Measurements from ENCODE around the gene ELMOD3.
"Not testable (repeated sequence)": the region's sequence is repeated elsewhere in the genome, so short reads cannot be mapped to it uniquely, and the experiment has no call there.

ELMOD3 gene

DNA sequence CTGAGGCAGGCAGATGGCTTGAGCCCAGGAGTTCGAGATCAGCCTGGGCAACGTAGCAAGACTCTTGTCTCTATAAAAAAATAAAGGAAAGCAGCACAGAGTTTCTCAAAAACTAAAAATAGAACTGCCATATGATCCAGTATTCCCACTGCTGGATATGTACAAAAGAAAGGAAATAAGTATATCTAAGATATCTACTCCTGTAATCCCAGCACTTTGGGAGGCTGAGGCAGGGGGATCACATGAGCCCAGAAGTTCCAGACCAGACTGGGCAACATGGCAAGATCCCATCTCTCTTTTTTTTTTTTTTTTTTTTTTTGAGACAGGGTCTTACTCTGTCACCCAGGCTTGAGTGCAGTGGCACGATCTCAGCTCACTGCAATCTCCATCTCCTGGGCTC is 24.9 kb upstream of the ELMOD3 start:
- DNase-seq = not testable (repeated sequence)

DNA sequence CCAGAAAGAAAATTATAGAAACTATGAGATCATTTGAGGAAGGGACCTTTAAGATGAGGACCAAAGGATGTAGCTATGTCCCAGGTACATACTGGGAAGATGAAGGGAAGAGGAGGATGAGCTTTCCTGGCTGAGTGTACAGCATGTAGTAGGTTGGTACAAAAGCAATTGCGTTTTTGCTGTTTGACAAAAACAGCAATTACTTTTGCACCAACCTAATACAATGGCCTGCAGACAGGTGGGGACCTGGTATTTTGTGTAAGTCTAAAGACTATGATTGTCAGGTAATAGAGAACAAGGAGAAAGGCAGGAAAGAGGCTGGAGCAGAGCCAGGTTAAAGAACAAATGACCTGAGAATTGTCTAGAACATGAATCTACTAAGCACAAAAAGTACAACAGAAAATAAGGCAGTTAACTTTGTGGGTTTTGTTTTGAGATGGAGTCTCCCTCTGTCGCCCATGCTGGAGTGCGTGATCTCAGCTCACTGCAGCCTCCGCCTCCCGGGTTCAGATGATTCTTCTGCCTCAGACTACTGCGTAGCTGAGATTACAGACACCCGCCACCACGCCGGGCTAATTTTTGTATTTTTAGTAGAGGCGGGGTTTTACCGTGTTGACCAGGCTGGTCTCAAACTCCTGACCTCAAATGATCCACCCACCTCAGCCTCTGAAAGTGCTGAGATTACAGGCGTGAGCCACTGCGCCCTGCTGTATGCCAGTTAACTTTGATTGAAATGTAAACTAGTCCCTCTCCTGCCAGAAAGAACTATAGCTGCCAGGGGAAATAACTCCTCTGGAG is 23.5 kb upstream of the ELMOD3 start:
- DNase-seq = no peak

DNA sequence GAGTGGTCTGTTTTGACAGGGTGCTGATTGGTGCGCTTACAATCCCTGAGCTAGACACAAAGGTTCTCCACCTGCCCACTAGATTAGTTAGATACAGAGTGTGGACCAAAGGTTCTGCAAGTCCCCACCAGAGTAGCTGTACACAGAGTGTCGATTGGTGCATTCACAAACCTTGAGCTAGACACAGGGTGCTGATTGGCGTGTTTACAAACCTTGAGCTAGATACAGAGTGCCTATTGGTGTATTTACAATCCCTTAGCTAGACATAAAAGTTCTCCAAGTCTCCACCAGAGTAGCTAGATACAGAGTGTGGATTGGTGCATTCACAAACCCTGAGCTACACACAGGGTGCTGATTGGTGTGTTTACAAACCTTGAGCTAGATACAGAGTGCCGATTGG is 20.7 kb upstream of the ELMOD3 start:
- DNase-seq = not testable (repeated sequence)

DNA sequence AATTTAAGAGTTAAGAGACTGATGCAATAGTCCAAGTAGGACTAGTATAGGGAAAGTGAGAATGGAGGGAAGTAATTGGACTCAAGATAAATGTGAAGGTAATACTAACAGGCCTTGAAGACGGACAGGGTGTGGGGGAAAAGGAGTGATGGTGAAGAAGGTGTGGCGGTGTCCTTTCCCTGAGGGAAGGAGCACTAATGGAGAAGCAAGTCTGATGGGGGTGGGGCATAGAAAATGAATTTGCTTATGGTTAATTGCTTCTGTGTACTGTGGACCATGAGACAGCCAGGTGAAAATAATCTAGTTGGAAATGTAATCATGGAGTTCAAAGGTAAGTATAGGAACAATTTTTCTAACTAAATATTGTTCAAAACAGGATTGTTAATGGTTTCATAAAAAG is 19.6 kb upstream of the ELMOD3 start:
- DNase-seq = no peak

DNA sequence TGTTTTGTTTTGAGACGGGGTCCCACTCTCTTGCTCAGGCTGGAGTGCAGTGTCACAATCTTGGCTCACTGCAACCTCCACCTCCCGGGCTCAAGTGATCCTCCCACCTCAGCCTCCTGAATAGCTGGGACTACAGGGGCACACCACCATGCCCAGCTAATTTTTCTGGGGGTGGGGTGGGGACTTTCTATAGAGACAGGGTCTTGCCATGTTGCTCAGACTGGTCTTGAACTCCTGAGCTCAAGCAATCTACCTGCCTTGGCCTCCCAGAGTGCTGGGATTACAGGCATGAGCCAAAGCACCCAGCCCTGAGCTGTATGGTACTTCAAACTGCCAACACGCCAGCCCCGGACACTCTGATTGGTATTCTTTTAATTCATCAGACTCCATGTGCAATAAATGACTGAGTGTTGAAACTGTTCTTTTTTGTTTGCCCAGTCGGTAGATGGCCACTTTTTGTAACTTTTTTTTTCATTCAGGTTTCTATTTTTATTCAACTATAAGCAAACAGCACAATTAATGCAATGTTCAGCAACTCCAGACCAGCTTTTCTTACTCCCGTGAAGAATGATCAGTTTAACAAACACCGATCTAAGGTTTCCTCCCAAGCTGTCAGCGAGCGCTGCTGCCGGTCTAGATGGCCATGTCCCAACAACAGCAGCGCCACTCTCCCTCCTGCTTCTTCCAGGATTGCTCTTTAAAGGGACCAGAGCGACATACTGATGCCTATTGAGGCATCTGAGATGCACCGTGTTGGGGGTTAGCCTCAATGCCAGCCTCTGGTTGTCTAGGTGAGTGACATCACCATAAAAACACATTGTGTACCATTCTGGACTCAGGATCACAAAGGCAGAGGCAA is 14.3 kb upstream of the ELMOD3 start:
- no peak for DNase-seq

DNA sequence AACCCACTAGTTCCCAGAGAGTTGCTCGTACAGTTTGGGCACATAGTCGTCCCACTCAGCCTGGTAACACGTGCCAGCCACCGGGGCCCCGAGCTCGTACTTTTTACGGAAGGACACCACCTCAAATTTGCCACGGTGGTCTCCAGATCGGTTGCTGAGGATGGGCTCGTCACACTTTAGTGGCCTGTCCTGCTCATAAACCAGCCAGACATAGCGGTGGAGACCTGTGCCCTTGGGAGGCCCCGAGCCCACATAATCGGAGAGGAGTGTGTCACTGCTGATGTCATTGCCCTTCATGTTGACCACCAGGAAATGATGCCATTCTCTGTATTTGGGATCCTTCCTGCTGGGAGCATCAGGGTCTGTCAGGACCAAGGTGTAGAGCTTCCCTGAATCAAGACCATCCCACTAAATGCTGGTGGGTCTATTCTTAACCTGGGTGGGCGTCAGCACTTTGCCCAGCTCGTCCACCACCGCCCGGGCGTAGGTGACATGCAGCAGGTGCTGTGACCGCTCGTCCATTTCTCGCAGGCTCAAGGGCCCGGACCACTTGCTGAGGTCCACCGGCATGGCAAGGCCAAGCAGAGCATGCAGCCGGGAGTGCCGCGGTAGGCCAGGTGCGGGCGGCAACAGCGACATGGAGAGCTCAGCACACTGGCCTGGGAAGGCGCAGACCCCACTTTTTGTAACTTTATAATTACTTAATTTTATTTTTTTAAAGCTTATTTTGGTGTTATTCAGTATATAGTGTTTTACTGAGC is 13.1 kb upstream of the ELMOD3 start:
- no peak for DNase-seq

DNA sequence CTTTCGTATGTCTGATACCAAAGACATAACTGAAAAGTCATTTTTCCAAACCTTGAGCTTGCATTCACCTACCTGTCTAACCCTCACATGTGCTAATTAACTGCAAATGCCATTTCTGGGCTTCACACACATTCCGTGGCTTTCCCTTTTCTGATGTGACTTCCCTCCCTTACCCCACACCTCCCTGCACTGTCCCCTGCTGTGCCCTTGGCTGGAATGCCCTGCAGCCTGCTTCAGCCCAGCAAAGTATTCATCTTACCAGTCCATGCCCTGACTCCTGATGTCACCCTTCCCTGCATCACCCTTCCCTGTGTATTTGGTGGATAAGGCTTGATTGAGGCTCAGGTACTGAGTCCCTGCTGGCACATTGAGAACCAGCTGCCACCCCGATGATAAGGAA is 12.4 kb upstream of the ELMOD3 start:
- no peak for DNase-seq

DNA sequence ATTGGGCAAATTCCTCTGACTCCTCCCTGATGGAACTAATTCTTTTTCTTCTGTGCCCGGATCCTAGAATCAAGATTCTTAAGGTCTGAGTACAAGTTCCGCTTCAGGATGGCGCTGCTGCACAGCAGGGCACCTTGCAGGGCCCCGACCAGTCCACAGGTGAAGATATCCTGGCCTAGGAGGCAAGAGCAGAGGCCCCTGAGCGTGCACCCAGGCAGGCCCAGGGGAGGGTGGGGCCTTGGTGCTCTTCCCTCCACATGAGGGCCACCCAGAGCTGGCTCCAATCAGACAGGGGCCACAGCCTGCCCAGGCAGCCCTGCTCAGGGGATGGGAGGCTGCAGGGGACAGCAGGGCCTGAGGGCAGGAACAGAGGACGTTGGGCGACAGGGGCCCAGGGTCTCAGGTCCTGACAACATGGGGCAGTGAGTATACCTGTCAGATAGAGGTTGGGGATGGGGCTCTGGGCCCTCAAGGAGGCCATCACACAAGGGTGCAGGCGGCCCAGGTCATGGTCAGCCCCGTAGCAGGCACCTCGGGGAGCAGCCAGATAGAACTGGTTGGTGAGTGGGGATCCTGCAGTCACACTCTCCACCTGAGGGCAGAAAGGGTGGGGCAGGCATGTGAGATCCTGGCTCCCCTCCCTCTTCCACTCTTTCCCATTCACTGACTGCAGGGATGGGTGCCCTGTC is 11.2 kb upstream of the ELMOD3 start:
- not testable (repeated sequence) for DNase-seq

GRCh38 chr2:85344356-85344954 is 10.1 kb upstream of the ELMOD3 start:
- no peak for DNase-seq

GRCh38 chr2:85347599-85347998 is 7.0 kb upstream of the ELMOD3 start:
- no peak for DNase-seq

DNA sequence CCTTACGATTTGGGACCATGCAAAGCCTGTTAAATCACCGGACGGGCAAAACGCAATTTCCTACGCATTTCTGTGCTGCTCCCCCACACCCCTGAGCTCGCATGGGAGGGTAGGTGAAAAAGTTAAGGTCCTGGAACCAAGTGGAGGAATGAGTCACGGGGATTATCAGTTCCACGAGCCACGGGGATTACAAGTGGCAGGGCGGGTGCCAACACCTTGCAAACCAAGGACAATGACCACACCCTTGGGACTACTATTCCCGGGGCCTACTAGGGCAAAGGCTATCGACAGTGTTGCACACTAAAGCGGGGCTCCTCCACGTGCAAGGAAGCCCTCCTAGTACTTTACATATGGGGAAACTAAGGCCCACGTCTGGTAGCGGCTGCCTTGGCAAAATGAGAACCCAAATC is 688 bp upstream of the ELMOD3 start:
- no peak for DNase-seq

DNA sequence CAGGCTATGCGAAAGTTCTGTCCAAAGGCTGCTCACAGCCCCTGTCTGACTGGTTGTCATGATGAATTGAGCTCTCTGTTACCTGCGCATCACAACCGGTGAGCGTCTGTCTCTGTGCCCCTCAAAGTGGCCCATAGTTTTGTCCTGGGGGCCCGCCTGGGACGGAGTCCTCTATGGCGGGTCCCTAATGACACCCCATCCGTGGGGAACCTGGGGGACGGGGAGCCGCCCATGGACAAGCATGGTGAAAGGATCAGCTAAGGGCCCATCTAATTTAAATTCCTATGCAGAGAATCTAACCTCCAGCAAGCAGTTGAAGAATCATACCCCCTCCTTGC is 473 bp downstream of the ELMOD3 start:
- DNase-seq = no peak

- DNase-seq = no peak
These were observed 952 bp downstream of the ELMOD3 start for GRCh38 chr2:85355521-85355920.

- DNase-seq = no peak
These were observed 1.6 kb downstream of the ELMOD3 start for GRCh38 chr2:85356186-85356585.

DNA sequence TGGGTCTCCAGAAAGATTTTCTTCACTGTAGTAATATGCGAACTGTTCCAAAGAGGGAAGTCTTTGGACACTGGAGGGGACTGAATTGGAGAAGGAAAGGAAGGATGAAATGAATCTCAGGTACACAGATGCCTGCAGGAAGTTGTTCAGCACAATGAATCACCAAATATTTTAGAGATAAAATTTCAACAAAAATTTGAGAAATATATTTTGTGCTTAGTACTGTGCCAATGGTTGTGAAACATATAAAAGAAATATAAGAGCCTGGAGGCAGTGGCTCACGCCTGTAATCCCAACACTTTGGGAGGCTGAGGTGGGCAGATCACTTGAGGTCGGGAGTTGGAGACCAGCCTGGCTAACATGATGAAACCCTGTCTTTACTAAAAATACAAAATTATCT is 3.2 kb downstream of the ELMOD3 start:
- no peak for DNase-seq

DNA sequence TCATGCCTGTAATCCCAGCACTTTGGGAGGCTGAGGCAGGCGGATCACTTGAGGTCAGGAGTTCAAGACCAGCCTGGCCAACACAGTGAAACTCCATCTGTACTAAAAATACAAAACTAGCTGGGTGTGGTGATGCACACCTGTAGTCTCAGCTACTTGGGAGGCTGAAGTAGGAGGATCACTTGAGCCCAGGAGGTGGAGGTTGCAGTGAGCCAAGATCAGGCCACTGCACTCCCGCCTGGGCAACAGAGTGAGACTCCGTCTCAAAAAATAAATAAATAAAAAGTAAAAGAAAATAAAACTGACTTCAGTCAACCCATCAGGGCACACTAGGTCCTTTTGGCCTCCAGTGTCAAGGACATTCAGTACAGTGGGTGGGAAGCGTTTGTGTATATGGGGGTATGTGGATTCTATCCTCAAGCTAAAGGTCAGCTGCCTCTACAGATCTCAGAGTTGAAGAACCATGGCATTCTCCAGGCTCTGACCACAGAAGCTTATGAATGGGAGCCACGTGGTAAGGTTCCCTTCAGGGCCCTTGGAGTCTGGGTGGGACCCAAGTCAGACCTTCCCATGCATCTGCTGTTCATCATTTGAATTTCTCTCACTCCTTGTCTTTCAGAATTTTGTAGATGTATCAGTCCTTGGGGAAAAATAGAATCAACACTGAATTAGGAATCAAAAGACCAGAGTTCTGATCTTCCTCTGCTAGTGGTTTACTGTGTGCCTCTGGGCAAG is 8.3 kb downstream of the ELMOD3 start:
- not testable (repeated sequence) for DNase-seq

DNA sequence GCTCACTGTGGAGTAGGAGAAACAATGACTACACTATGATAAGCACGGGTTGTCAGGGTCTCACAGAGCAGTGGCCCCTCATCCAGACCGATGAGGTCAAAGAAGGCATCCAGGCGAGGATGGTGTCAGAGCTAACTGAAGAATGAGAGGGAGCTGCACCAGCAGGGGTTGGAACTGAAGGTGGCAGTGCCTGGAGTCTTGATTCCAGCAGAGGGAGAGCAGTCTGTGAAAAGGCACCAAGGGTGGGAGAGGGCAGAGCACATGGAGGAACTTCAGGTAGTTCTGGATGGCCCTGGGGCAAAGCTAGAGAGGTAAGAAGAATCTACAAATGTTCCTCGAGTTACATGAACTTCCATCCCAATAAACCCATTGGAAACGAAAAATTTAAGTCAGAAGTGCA is 12.6 kb downstream of the ELMOD3 start:
- no peak for DNase-seq

GRCh38 chr2:85368921-85369320 is 14.4 kb downstream of the ELMOD3 start:
- DNase-seq = no peak

- DNase-seq = no peak
These were observed 14.9 kb downstream of the ELMOD3 start for GRCh38 chr2:85369500-85369899.

GRCh38 chr2:85371045-85371444 is 16.5 kb downstream of the ELMOD3 start:
- DNase-seq = no peak

DNA sequence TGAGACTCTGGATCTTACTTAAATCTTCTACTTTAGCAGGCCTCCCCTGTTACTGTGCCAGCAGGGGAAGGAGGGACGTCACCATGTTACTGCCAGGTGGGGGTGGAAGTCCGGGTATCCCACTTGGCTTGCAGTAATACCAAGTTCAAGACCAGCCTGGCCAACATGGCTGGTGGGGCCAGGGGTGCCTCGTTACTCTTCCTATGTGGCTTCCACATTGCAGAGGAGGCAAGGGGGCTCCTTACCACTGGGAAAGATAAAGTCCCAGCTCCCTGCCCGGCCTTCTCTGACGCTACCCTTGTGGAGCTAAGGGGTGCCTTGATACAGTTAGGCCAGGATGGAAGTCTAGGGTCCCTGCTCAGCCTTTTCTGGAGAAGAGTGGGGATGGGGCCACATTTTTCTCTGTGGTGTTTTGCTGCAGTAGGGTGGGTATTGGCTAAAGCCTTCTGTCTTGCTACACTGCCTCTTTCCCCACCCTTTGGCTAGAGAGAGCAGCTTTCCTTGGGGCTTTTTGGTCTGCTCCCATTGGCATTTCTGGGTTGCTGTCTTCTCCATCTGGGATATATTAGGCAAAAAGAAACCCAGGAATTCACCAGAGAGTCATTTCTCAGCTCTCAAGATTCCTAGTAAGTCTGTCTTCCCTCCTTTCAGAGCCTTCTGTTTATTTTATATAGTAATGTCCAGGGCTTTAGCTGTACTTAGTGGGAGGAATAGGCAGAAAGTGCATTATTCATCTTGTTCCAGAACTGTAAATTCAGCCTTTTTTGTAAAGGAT is 21.9 kb downstream of the ELMOD3 start:
- no peak for DNase-seq

All from hippocampal formation (tissue), 2 donors.